NCI-H446 treated with DMSO at 0.1 percent for 48 hours (cell line): ENCODE measurements around the gene CDR2L.
"Not testable (repeated sequence)": the region's sequence is repeated elsewhere in the genome, so short reads cannot be mapped to it uniquely, and the experiment has no call there.

Experiments
- DNase-seq: peaks from one replicate; lab custom pipeline; 2025; lab: John Stamatoyannopoulos, UW

CDR2L gene

GRCh38 chr17:75044716-75045115 lies 57.3 kb downstream of the CDR2L start:
- DNase-seq: no peak

- not testable (repeated sequence) for DNase-seq
Observed at GRCh38 chr17:75045946-75046406, 58.5 kb downstream of the CDR2L start.

GRCh38 chr17:75046407-75047289 lies 59.2 kb downstream of the CDR2L start, which contains the start of the genes ATP5PD and KCTD2:
Gene ATP5PD, minus strand, starts transcription at chr17:75046969. Its CDS starts 4,319 bp downstream, at chr17:75042650.
Gene KCTD2, plus strand, starts transcription at chr17:75047225. Its CDS starts 26 bp downstream, at chr17:75047251.
- peak; percentile 94 for DNase-seq

GRCh38 chr17:75047398-75048098 lies 60.1 kb downstream of the CDR2L start:
- DNase-seq: no peak

GRCh38 chr17:75048249-75048878 lies 60.9 kb downstream of the CDR2L start:
- peak; percentile 27 for DNase-seq

GRCh38 chr17:75049057-75049456 lies 61.6 kb downstream of the CDR2L start:
- no peak for DNase-seq

GRCh38 chr17:75049706-75050105 lies 62.3 kb downstream of the CDR2L start:
- no peak for DNase-seq

GRCh38 chr17:75051941-75052340 lies 64.5 kb downstream of the CDR2L start:
- DNase-seq: no peak
